Testis (tissue), 3 donors: Measurements from ENCODE around the gene UBL4A. TPM values are rescaled to one million over a fixed set of nuclear protein-coding genes. Genes with fewer than 3 reads are reported as not detected.

ENCODE experiments used
- DNase-seq: peaks from one replicate; pipeline ENCODE4 v3.0.0-alpha.2; 2019
- H3K27ac ChIP-seq, 2 donors: fragments of 200-600 bp; sonication (generic); one replicate each; pipeline ENCODE4 v1.5.1; 2019
- H3K27me3 ChIP-seq: fragments of 200-600 bp; sonication (generic); one replicate; pipeline ENCODE4 v1.5.1; 2019
- H3K36me3 ChIP-seq: fragments of 200-600 bp; sonication (generic); one replicate; pipeline ENCODE4 v1.5.1; 2017; ENCODE audit warnings: low read depth; ENCODE audit errors: missing control alignments
- H3K4me1 ChIP-seq: fragments of 200-600 bp; sonication (generic); one replicate; pipeline ENCODE4 v1.5.1; 2019
- H3K4me3 ChIP-seq, 2 donors: fragments of 200-600 bp; sonication (generic); one replicate each; pipeline ENCODE4 v1.5.1; 2017 to 2019
- H3K9me3 ChIP-seq: fragments of 200-600 bp; sonication (generic); one replicate; pipeline ENCODE4 v1.5.1; 2017
- CTCF ChIP-seq, 3 experiments: fragments of 450-650 bp in 2 of 3; fragments of 200-600 bp in 1 of 3; sonication (generic) in 1 of 3; IDR thresholded peaks; one replicate each; pipeline ENCODE4 v1.5.1; 2016 to 2019; ENCODE audit warnings: antibody characterized with exemption in 3 of 3, mild to moderate bottlenecking in 2 of 3, moderate library complexity in 1 of 3
- POLR2A ChIP-seq: fragments of 450-650 bp; IDR thresholded peaks from one replicate; pipeline ENCODE4 v1.6.1; 2017; ENCODE audit warnings: antibody characterized with exemption, mild to moderate bottlenecking, moderate library complexity
- WGBS, 2 donors: methylation state at CpG; one replicate each; pipeline ENCODE4 v1.1.5; 2018; 5-methylcytosine and 5-hydroxymethylcytosine counted together
- intact Hi-C: fragments of 100-400 bp; cut with DNase I; formaldehyde crosslinking; loops from one replicate; pipeline ENCODE4 v1.15.1; 2023; ENCODE audit warnings: low total_unique reads
- polyA plus RNA-seq: library from polyadenylated mRNA; stranded (reverse); fragments of 350-450 nt; fragmentation: Illumina TruSeq; extraction: RNeasy Lipid Tissue Mini Kit (QIAGEN cat#74804); gene quantifications from one replicate; pipeline ENCODE4 v1.2.3, GENCODE V29; 2014; ENCODE audit warnings: low read depth, low replicate concordance; ENCODE audit not compliant: insufficient read depth
- total RNA-seq, 2 donors: library from RNA; depleted of rRNA; stranded (reverse); fragments of >200 nt; gene quantifications; one replicate each; pipeline ENCODE4 v1.2.3, GENCODE V29; 2016

Gene UBL4A
- total and polyA plus RNA-seq, 3 donors from 2014 or later = 13.3 to 18.9 (median 16.8) TPM

- Histone ChIP-seq H3K4me3 (no peak overlapping the region), H3K4me1 (no peaks in the 10 kb centered on the region), H3K27me3 (no peaks in the 10 kb centered on the region), H3K27ac (no peak overlapping the region), H3K9me3 (no peaks in the 10 kb centered on the region), H3K36me3 (no peaks in the 10 kb centered on the region)
- WGBS, 2 donors = 76 to 88% methylated on average over 14 of the region's 14 CpGs
- no peak for DNase-seq
- TF ChIP-seq POLR2A (no peak), CTCF (IDR thresholded peaks at IDR 0.05) (no peak)
- intact Hi-C loops = no loop called here
Observed at GRCh38 chrX:154525606-154526490, 39.4 kb upstream of the UBL4A start.

GRCh38 chrX:154519389-154519788 lies 33.0 kb upstream of the UBL4A start:
- intact Hi-C loops = no loop called here
- peaks cover 12% of the 10 kb centered on the region for H3K4me1 ChIP-seq
- no peaks in the 10 kb centered on the region for H3K36me3 ChIP-seq
- no peaks in the 10 kb centered on the region for H3K9me3 ChIP-seq
- DNase-seq = peak; percentile 25
- TF ChIP-seq POLR2A = no peak
- no peak for TF ChIP-seq CTCF (IDR thresholded peaks at IDR 0.05)
- H3K27ac ChIP-seq = no peak overlapping the region
- no peaks in the 10 kb centered on the region for H3K27me3 ChIP-seq
- H3K4me3 ChIP-seq = no peak overlapping the region
- WGBS, 2 donors = 52 to 86% methylated on average over 8 of the region's 8 CpGs

GRCh38 chrX:154517101-154517781 lies 30.8 kb upstream of the UBL4A start:
- intact Hi-C loops = no loop called here
- TF ChIP-seq POLR2A (no peak), CTCF (IDR thresholded peaks at IDR 0.05) (no peak)
- Histone ChIP-seq H3K27ac (peak overlapping the region; percentile 89 to 92), H3K4me1 (peaks cover 12% of the 10 kb centered on the region), H3K27me3 (no peaks in the 10 kb centered on the region), H3K9me3 (no peaks in the 10 kb centered on the region), H3K4me3 (peak overlapping the region; percentile 40 to 77), H3K36me3 (no peaks in the 10 kb centered on the region)
- peak; percentile 20 for DNase-seq
- WGBS, 2 donors = 6 to 17% methylated on average over 3 to 14 of the region's 25 CpGs

- intact Hi-C loops = no loop called here
- Histone ChIP-seq H3K27ac (peak overlapping the region; percentile 89 to 92), H3K4me3 (peak overlapping the region; percentile 40 to 77), H3K36me3 (no peaks in the 10 kb centered on the region), H3K27me3 (no peaks in the 10 kb centered on the region), H3K4me1 (peaks cover 12% of the 10 kb centered on the region), H3K9me3 (no peaks in the 10 kb centered on the region)
- TF ChIP-seq CTCF (IDR thresholded peaks at IDR 0.05) (no peak), POLR2A (no peak)
- peak; percentile 68 for DNase-seq
- WGBS, 2 donors = 1 to 4% methylated on average over 14 to 19 of the region's 19 CpGs
Observed at GRCh38 chrX:154516656-154517100, 30.3 kb upstream of the UBL4A start.
